K562 (cell line): ENCODE data around the gene SPATA21. TPM values are rescaled to one million over a fixed set of nuclear protein-coding genes. Genes with fewer than 3 reads are reported as not detected.

Experiments
- AFF1 ChIP-seq, 2 experiments: fragments of 450-650 bp; IDR thresholded peaks; 2 replicates each; pipeline ENCODE4 v1.6.1; 2018; ENCODE audit warnings: mild to moderate bottlenecking in 2 of 2, low read depth in 1 of 2; ENCODE audit not compliant: partially characterized antibody in 2 of 2
- BRF2 ChIP-seq: IDR thresholded peaks from 3 replicates; pipeline ENCODE4 v1.6.1; 2011; ENCODE audit warnings: borderline replicate concordance, mild to moderate bottlenecking; ENCODE audit not compliant: insufficient read length, insufficient read depth
- DDX20 ChIP-seq: fragments of 450-650 bp; IDR thresholded peaks from 2 replicates; pipeline ENCODE4 v1.6.1; 2016; ENCODE audit warnings: missing genetic modification characterization, low read depth, mild to moderate bottlenecking, missing compliant biosample characterization, moderate library complexity
- DLX4 ChIP-seq: fragments of 250-450 bp; sonication (Bioruptor Pico); IDR thresholded peaks from 2 replicates; pipeline ENCODE4 v1.6.1; 2021; ENCODE audit warnings: mild to moderate bottlenecking
- EHMT2 ChIP-seq: fragments of 450-650 bp; IDR thresholded peaks from 2 replicates; pipeline ENCODE4 v1.6.1; 2018; ENCODE audit warnings: antibody characterized with exemption
- FOS ChIP-seq: IDR thresholded peaks from 3 replicates; pipeline ENCODE4 v1.6.1; 2011; ENCODE audit not compliant: insufficient read length; ENCODE audit errors: extremely low read depth
- FOXJ2 ChIP-seq: fragments of 200-800 bp; sonication (Bioruptor generic); IDR thresholded peaks from 2 replicates; pipeline ENCODE4 v1.6.1; 2016; ENCODE audit warnings: missing genetic modification characterization, missing compliant biosample characterization
- GATAD2A ChIP-seq: fragments of 450-650 bp; IDR thresholded peaks from 2 replicates; pipeline ENCODE4 v1.6.1; 2017
- GMEB1 ChIP-seq: fragments of 250-450 bp; sonication (Bioruptor Pico); IDR thresholded peaks from 2 replicates; pipeline ENCODE4 v1.4.0; 2020; ENCODE audit warnings: mild to moderate bottlenecking
- MEF2D ChIP-seq: conservative IDR thresholded peaks from 2 replicates; pipeline ENCODE4 v1.6.1; 2016; ENCODE audit warnings: low read depth, missing genetic modification characterization, missing compliant biosample characterization
- MYBL2 ChIP-seq, 2 experiments: fragments of 450-650 bp in 1 of 2; sonication (generic) in 1 of 2; formaldehyde crosslinking in 1 of 2; IDR thresholded peaks; 2 replicates each; pipeline versions ENCODE4 v1.6.1 to v1.8.1; 2017 to 2022; ENCODE audit warnings: borderline replicate concordance in 1 of 2, inconsistent platforms in 1 of 2, low read depth in 1 of 2, mild to moderate bottlenecking in 1 of 2, missing genetic modification reagents in 1 of 2, moderate library complexity in 1 of 2
- NONO ChIP-seq, 2 experiments: fragments of 200-400 bp in 1 of 2; fragments of 450-650 bp in 1 of 2; formaldehyde crosslinking in 1 of 2; IDR thresholded peaks; 2 replicates each; pipeline ENCODE4 v1.6.1; 2017; ENCODE audit warnings: low read depth in 2 of 2, mild to moderate bottlenecking in 2 of 2, moderate library complexity in 2 of 2, low read length in 1 of 2
- PYGO2 ChIP-seq: fragments of 450-650 bp; IDR thresholded peaks from 2 replicates; pipeline ENCODE4 v1.6.1; 2016; ENCODE audit warnings: mild to moderate bottlenecking, missing genetic modification characterization, moderate library complexity, missing compliant biosample characterization
- SNIP1 ChIP-seq: fragments of 450-650 bp; IDR thresholded peaks from 2 replicates; pipeline ENCODE4 v1.7.1; 2017; ENCODE audit warnings: low read depth, mild to moderate bottlenecking
- WHSC1 ChIP-seq: IDR thresholded peaks from one replicate; pipeline ENCODE4 v1.6.1; 2012; ENCODE audit warnings: low read length, control low read depth, inconsistent platforms
- XRCC5 ChIP-seq: fragments of 200-400 bp; formaldehyde crosslinking; IDR thresholded peaks from 2 replicates; pipeline ENCODE4 v1.6.1; 2017; ENCODE audit warnings: low read depth, mild to moderate bottlenecking, low read length
- ZNF165 ChIP-seq: fragments of 250-450 bp; sonication (Bioruptor Pico); IDR thresholded peaks from 2 replicates; pipeline ENCODE4 v1.4.0; 2020; ENCODE audit warnings: borderline replicate concordance
- ZNF224 ChIP-seq: sonication (generic); formaldehyde crosslinking; IDR thresholded peaks from 2 replicates; pipeline ENCODE4 v1.8.0; 2022; ENCODE audit warnings: mild to moderate bottlenecking, missing genetic modification reagents
- ZNF445 ChIP-seq: fragments of 250-450 bp; sonication (Bioruptor Pico); IDR thresholded peaks from 2 replicates; pipeline ENCODE4 v1.4.0; 2020; ENCODE audit warnings: low read depth, mild to moderate bottlenecking, moderate library complexity
- ZNF589 ChIP-seq: fragments of 200-800 bp; sonication (Bioruptor generic); IDR thresholded peaks from 2 replicates; pipeline ENCODE4 v1.6.1; 2016; ENCODE audit warnings: low read depth, missing genetic modification characterization, missing compliant biosample characterization
- polyA plus RNA-seq, 8 experiments: library from polyadenylated mRNA; depleted of rRNA in 4 of 8; stranded (reverse) in 5 of 8; unstranded in 3 of 8; fragments of >200 nt; fragmentation: Nextera tagmentation in 2 of 8; fragmentation: Illumina TruSeq in 1 of 8; extraction: Ambion mirVana in 2 of 8; extraction: Trizol in 1 of 8; gene quantifications; 2 replicates each; pipeline versions ENCODE4 v1.2.1 to v1.2.3, GENCODE V29; 2011 to 2014; ENCODE audit warnings: inconsistent platforms in 1 of 8, missing spikeins in 1 of 8
- total RNA-seq, 7 experiments: library from RNA; depleted of rRNA in 6 of 7; stranded (reverse); fragments of >200 nt in 6 of 7; fragmentation: Illumina TruSeq in 2 of 7; extraction: Trizol in 2 of 7; gene quantifications; 2 replicates each; pipeline versions ENCODE4 v1.2.1 to v1.2.3, GENCODE V29; 2011 to 2021; ENCODE audit warnings: low replicate concordance in 1 of 7

Gene SPATA21
- total and polyA plus RNA-seq, 9 of the 15 experiments (the other 6 are each of a cell fraction or from before 2014, with no cell fraction given), result 0.10 to 0.36 (median 0.13) TPM; not detected in 3

GRCh38 chr1:16440470-16441281, 3.5 kb upstream of the SPATA21 start, which contains the start of gene NECAP2 (continued):
- no peak for TF ChIP-seq MYBL2 (IDR thresholded peaks at IDR 0.05; ENCODE audit: low read depth)
- TF ChIP-seq MYBL2 (CRISPR knock-in tag; IDR thresholded peaks at IDR 0.05; ENCODE audit: borderline replicate concordance), result no peak
- TF ChIP-seq AFF1 (IDR thresholded peaks at IDR 0.05; ENCODE audit: low read depth in 1 of 2, partially characterized antibody in 2 of 2), result peak in 1 of 2 experiments; percentile 42
- no peak for TF ChIP-seq EHMT2
- TF ChIP-seq BRF2, result no peak
- no peak for TF ChIP-seq WHSC1
- 0 out of 2 replicates have a peak, but pooled peaks have one; percentile 39 for TF ChIP-seq MEF2D (tag)
- TF ChIP-seq NONO (IDR thresholded peaks at IDR 0.05; ENCODE audit: low read depth in 2 of 2, low read length in 1 of 2), result peak in 1 of 2 experiments; percentile 80; a peak in 1 of 4 replicates
- TF ChIP-seq ZNF165 (CRISPR knock-in tag), result no peak
- TF ChIP-seq GMEB1 (CRISPR knock-in tag), result no peak
- peak; percentile 95 for TF ChIP-seq SNIP1
- TF ChIP-seq ZNF224, result no peak
- TF ChIP-seq XRCC5, result peak; percentile 97
- TF ChIP-seq GATAD2A, result peak; percentile 62; the same call in 1 of the 2 replicates
- TF ChIP-seq ZNF445 (CRISPR knock-in tag), result no peak
- TF ChIP-seq ZNF589 (CRISPR knock-in tag), result no peak; the same call in 1 of the 2 replicates
- TF ChIP-seq DLX4 (CRISPR knock-in tag), result no peak
- TF ChIP-seq PYGO2 (tag), result no peak
- peak; percentile 63; the same call in 1 of the 2 replicates for TF ChIP-seq FOXJ2 (tag)
- TF ChIP-seq FOS, result no peak
- TF ChIP-seq DDX20, result no peak
